HL-60/S4 treated with retinoic acid at 250 ng/mL for 4 days and 3 days (cell line): ENCODE measurements around the gene PTGES.

Experiments used
- in situ Hi-C: fragments of 300-500 bp; cut with MboI; formaldehyde crosslinking; loops from 2 replicates; pipeline ENCODE4 v1.7.0; 2022; ENCODE audit warnings: low sequenced_read_pairs

Gene PTGES

DNA sequence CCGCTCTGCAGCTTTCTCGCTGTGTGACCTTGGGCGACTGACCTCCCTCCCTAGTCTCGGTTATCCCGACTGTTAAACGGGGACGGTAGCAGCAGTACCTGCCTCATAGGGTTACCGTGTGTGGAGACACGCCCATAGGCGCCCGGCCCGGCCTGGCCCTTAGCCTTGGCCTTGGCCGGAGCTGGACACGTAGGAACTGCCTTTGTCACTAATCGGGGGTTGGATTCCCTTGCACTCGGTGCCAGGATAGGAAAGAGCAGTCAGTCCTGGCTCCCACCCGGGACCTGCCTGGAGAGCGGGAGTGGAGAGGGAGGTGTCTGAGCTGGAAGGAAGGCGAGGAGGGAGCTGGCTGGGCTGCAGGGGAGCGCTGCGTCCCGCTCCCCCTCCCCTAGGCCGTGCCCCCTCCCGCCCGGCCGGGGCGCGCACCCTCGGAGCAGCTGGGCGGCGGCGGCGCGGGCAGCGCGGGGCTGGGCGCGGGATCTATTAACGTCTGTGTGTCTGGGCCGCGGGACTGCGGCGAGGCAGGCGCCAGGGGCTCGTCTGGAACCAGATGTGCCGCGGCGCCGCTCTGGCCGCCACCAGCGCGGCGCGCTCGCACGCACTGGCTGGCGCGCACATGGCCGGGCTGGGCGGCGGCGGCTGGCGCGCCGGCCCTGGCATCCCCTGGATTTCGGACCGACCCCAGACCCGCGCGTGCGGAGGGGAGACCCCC lies 55.7 kb downstream of the PTGES start:
- in situ Hi-C loops, result no loop called here

DNA sequence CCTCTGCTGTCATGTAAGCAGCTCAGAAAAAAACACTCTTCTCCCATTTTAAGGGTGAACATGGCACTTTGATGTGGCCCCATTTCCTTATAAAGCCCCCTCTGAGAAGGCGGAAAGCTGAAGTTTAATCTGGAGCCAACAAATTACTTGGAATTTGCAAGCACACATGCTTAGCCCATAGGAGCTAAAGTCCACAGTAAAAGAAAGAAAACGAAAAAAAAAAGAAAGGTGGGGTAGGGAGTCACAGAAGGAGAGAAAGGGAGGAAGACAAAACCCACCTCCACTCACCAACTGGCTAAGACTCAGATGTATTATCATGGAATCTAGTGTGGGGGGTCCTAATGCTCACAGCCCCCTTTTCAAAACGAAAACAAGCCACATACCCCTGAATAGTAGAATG lies 57.0 kb downstream of the PTGES start:
- in situ Hi-C loops, result no loop called here

DNA sequence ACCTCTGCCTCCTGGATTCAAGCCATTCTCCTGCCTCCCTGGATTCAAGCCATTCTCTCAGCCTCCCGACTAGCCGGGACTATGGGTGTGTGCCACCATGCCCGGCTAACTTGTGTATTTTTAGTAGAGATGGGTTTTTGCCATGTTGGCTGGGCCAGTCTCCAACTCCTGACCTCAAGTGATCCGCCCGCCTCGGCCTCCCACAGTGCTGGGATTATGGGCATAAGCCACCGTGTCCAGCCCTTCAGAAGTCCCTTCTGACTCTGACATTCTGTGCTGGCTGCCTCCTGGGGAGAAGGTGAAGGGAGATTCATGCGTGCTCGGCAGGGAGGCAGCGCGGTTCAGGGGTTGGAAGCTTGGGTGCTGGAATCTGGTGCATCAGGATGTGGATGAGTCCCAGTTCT lies 58.6 kb downstream of the PTGES start:
- in situ Hi-C loops, result no loop called here

DNA sequence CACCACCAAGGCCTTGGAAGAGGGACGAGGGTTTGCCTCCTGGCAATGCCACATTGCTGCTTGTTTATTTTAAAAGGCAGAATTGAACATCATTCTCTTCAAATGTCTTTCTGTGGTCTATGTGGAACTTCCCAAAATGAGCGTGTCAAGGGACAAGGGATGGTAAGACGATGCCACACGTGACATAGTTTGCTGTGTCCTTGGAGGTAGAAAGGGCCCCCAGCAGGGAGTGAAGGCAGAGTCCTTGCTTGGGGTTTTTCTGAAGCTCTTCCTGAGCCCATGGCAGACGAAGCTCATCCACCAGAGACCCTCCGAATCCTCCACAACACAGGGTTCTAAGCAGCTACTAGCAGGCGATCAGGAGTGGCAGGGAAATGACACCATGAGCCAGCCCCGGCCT lies 59.1 kb downstream of the PTGES start:
- in situ Hi-C loops, result no loop called here

DNA sequence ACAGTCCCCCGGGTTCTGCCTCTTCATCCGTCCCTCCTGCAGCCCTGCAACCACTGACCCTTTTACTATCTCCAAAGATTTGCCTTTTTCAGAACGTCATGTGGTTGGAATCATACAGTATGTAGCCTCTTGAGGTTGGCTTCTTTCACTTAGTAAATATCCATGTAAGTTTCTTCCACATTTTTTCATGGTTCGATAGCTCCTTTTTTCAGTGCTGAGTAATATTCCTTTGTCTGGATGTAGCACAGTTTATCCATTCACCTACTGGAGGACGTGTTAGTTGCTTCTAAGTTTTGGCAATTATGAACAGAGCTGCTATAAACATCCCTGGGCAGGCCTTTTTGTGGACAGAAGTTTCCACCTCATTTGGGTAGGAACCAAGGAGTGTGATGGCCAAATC lies 60.3 kb downstream of the PTGES start:
- in situ Hi-C loops, result no loop called here
